ENCODE data around the gene FMNL2.
A peak's percentile ranks its signal among the peaks of the same experiment; 100 is the strongest.

The FMNL2 gene

DNA sequence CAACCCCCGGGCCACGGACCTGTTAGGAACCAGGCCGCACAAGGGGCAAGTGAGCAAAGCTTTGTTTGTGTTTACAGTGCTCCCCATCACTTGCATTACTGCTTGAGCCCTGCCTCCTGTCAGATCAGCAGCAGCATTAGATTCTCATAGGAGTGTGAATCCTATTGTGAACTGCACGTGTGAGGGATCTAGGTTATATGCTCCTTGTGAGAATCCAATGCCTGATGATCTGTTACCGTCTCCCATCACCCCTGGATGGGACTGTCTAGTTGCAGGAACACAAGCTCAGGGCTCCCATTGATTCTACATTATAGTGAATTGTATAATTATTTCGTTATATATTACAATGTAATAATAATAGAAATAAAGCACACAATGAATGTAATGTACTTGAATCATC is 125.6 kb downstream of the FMNL2 start:
- no peak overlapping the region for H3K9ac ChIP-seq (ENCODE audit: low read length in 2 of 2)
- H3K27ac ChIP-seq (ENCODE audit: low read length): no peak overlapping the region
- H3K4me1 ChIP-seq (ENCODE audit: control insufficient read depth, insufficient read depth, low read length): peaks cover 6% of the 10 kb centered on the region
- no peaks in the 10 kb centered on the region for H3K36me3 ChIP-seq (ENCODE audit: control insufficient read depth in 2 of 2, insufficient read depth in 2 of 2, low read length in 2 of 2)
- H3K9me3 ChIP-seq (ENCODE audit: control insufficient read depth in 2 of 2, low read length in 2 of 2): no peaks in the 10 kb centered on the region
- H3K27me3 ChIP-seq (ENCODE audit: control insufficient read depth in 1 of 2, insufficient read depth in 2 of 2, low read length in 2 of 2): no peaks in the 10 kb centered on the region
- no peak overlapping the region for H3K4me3 ChIP-seq (ENCODE audit: low read length in 2 of 2)

DNA sequence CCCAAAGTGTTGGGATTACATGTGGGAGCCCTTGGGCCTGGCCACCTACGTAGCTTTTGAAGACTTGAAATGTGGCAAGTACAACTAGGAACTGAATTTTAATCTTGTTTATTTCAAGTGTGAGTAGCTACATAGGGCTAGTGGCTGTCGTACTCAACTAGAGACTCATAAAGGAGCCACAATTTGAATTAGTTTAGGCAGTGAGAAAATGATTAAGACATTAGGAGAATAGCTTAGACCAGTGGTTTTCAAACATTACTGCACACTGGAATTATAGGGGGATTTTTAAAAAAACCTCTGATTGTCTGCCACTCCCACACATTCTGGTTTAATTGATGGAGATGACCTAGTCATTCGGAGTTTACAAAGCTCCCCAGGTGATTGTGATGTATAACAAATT is 127.1 kb downstream of the FMNL2 start:
- Histone ChIP-seq H3K27ac (ENCODE audit: low read length) (no peak overlapping the region), H3K4me3 (ENCODE audit: low read length in 2 of 2) (no peak overlapping the region), H3K27me3 (ENCODE audit: control insufficient read depth in 1 of 2, insufficient read depth in 2 of 2, low read length in 2 of 2) (no peaks in the 10 kb centered on the region), H3K36me3 (ENCODE audit: control insufficient read depth in 2 of 2, insufficient read depth in 2 of 2, low read length in 2 of 2) (no peaks in the 10 kb centered on the region), H3K4me1 (ENCODE audit: control insufficient read depth, insufficient read depth, low read length) (peaks cover 9% of the 10 kb centered on the region), H3K9me3 (ENCODE audit: control insufficient read depth in 2 of 2, low read length in 2 of 2) (no peaks in the 10 kb centered on the region), H3K9ac (ENCODE audit: low read length in 2 of 2) (no peak overlapping the region)

GRCh38 chr2:152462779-152463178 is 127.8 kb downstream of the FMNL2 start:
- no peaks in the 10 kb centered on the region for H3K27me3 ChIP-seq (ENCODE audit: control insufficient read depth in 1 of 2, insufficient read depth in 2 of 2, low read length in 2 of 2)
- peaks cover 15% of the 10 kb centered on the region for H3K4me1 ChIP-seq (ENCODE audit: control insufficient read depth, insufficient read depth, low read length)
- H3K9me3 ChIP-seq (ENCODE audit: control insufficient read depth in 2 of 2, low read length in 2 of 2): no peaks in the 10 kb centered on the region
- no peak overlapping the region for H3K27ac ChIP-seq (ENCODE audit: low read length)
- no peaks in the 10 kb centered on the region for H3K36me3 ChIP-seq (ENCODE audit: control insufficient read depth in 2 of 2, insufficient read depth in 2 of 2, low read length in 2 of 2)
- no peak overlapping the region for H3K9ac ChIP-seq (ENCODE audit: low read length in 2 of 2)
- no peak overlapping the region for H3K4me3 ChIP-seq (ENCODE audit: low read length in 2 of 2)

DNA sequence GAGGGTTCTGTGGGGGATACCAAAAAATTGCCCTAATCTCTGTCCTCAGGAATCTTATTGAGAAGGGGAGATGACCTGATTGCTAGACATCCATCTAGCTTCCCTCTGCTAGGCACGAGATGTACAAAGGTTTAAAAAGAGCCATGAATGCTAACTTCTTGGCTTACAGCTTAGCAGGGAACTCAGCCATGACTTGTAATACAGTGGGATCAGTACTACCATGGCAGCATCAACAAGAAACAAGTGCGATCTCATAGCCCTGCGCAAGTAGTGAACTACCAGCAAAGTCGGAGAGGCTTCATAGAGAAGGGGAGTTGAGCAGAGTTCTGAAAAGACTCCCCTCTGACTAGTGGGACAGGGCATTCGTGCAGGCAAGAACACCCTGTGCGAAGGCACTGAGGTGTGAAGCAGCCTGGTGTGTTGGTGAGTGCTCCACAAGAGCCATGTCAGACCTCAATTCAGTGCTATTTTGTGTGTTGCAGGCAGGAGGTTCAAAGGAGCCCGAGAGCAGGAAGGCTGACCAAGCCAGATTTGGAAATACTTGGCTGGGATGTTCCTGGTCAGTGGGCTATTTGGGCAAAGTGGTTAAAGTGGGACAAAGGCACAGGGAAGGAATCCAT is 130.0 kb downstream of the FMNL2 start:
- no peak overlapping the region for H3K4me3 ChIP-seq (ENCODE audit: low read length in 2 of 2)

DNA sequence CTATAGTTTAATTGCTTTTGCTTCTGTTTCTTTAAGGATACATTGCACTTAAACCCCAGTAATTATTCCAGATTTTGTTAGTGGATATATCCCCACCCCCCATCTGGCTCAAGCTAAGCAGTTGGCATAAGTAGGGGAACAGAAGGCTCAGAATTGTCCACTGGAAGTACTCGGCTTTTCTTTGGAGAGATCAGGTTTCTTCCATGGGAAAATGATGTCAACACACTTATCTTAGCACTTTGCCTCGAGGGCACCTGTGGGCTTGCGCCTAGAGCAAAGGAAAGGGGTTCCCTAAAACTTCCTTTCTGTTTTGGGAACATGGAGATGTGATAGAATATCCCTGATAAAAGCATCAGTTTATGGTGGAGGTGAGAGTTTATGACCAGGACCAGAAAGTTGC is 130.6 kb downstream of the FMNL2 start:
- Histone ChIP-seq H3K27me3 (ENCODE audit: control insufficient read depth in 1 of 2, insufficient read depth in 2 of 2, low read length in 2 of 2) (no peaks in the 10 kb centered on the region), H3K9ac (ENCODE audit: low read length in 2 of 2) (no peak overlapping the region), H3K27ac (ENCODE audit: low read length) (no peak overlapping the region), H3K4me3 (ENCODE audit: low read length in 2 of 2) (no peak overlapping the region), H3K4me1 (ENCODE audit: control insufficient read depth, insufficient read depth, low read length) (peaks cover 18% of the 10 kb centered on the region), H3K9me3 (ENCODE audit: control insufficient read depth in 2 of 2, low read length in 2 of 2) (no peaks in the 10 kb centered on the region), H3K36me3 (ENCODE audit: control insufficient read depth in 2 of 2, insufficient read depth in 2 of 2, low read length in 2 of 2) (no peaks in the 10 kb centered on the region)

More for the DNA sequence above, 130.0 kb downstream of the FMNL2 start:
- Histone ChIP-seq H3K27me3 (ENCODE audit: control insufficient read depth in 1 of 2, insufficient read depth in 2 of 2, low read length in 2 of 2) (no peaks in the 10 kb centered on the region), H3K36me3 (ENCODE audit: control insufficient read depth in 2 of 2, insufficient read depth in 2 of 2, low read length in 2 of 2) (no peaks in the 10 kb centered on the region), H3K9ac (ENCODE audit: low read length in 2 of 2) (no peak overlapping the region), H3K27ac (ENCODE audit: low read length) (no peak overlapping the region), H3K4me1 (ENCODE audit: control insufficient read depth, insufficient read depth, low read length) (peaks cover 18% of the 10 kb centered on the region), H3K9me3 (ENCODE audit: control insufficient read depth in 2 of 2, low read length in 2 of 2) (no peaks in the 10 kb centered on the region)

- Histone ChIP-seq H3K4me3 (ENCODE audit: low read length in 2 of 2) (no peak overlapping the region), H3K4me1 (ENCODE audit: control insufficient read depth, insufficient read depth, low read length) (peaks cover 18% of the 10 kb centered on the region), H3K9ac (ENCODE audit: low read length in 2 of 2) (no peak overlapping the region), H3K27me3 (ENCODE audit: control insufficient read depth in 1 of 2, insufficient read depth in 2 of 2, low read length in 2 of 2) (no peaks in the 10 kb centered on the region), H3K36me3 (ENCODE audit: control insufficient read depth in 2 of 2, insufficient read depth in 2 of 2, low read length in 2 of 2) (no peaks in the 10 kb centered on the region), H3K9me3 (ENCODE audit: control insufficient read depth in 2 of 2, low read length in 2 of 2) (no peaks in the 10 kb centered on the region), H3K27ac (ENCODE audit: low read length) (no peak overlapping the region)
These were observed 131.1 kb downstream of the FMNL2 start for GRCh38 chr2:152466041-152466440.

DNA sequence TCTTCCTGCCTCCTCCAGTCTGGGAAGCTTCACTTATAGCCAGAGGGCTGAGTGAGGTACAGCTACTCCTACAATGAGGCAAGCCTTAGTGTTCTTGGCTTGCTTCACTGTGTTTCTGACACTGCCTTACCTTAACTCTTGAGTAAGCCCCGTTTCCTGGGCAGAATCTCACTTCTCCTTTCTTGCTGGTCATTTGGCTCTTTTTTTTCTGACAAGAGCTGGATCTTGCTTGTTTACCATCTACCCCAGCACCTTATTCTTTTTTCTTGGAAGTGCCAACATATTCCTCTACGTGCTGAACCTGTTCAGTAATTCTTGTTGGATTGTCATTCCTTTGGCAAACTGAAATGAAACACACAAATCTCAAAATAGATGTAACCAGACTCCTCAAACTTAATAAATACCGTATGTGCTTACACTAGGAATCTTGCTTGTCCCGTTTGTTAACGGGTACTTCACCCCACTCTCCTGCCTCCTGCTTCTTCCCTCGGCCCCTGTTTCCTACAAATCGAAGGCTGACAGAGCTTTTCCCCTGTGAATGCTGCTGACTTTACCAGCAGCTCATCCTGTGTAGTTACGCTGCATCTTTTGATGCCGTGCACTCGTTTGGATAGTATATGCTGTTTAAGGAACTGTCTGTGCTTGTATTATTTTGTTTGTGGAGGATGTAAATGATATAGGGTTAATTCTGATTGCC is 132.2 kb downstream of the FMNL2 start:
- H3K27me3 ChIP-seq (ENCODE audit: control insufficient read depth in 1 of 2, insufficient read depth in 2 of 2, low read length in 2 of 2): no peaks in the 10 kb centered on the region
- H3K4me1 ChIP-seq (ENCODE audit: control insufficient read depth, insufficient read depth, low read length): peaks cover 18% of the 10 kb centered on the region
- H3K36me3 ChIP-seq (ENCODE audit: control insufficient read depth in 2 of 2, insufficient read depth in 2 of 2, low read length in 2 of 2): no peaks in the 10 kb centered on the region
- no peak overlapping the region for H3K9ac ChIP-seq (ENCODE audit: low read length in 2 of 2)
- peak overlapping the region; percentile 37 for H3K27ac ChIP-seq (ENCODE audit: low read length)
- H3K9me3 ChIP-seq (ENCODE audit: control insufficient read depth in 2 of 2, low read length in 2 of 2): no peaks in the 10 kb centered on the region
- peak overlapping the region; percentile 54 for H3K4me3 ChIP-seq (ENCODE audit: low read length in 2 of 2)

DNA sequence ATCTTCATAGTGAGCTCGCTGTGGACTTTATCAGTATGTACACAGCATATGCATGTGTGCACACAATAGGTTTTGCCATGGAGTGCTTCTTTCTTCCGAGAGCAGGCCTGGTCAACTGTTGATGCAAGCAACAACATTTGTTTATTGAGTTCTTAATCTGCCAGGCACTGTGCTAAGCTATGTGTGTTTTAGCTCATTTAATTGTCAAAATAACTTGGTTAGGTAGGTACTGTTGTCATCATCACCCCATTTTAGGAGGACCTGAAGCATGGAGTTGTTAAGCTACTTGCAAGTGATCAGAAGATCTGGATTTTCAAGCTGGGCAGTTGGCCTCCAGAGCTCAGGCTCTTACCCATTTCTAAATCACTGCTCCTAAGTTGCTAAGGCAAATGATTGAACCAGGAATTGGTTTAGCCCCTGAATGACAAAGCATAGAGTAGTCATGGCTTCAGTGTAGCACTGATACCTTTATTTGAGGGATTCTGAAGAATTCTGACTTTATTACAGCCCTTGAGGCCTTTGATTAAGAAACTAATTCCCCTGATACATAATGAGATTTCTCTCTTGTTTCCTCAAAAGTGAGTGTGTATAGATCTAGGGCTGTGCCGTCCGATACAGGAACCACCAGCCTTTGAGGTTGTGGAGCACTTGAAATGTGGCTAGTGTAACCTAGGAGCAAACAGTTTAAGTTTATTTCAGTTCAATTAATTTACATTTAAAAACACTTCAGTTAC is 132.9 kb downstream of the FMNL2 start:
- peak overlapping the region; percentile 54 for H3K4me3 ChIP-seq (ENCODE audit: low read length in 2 of 2)
- no peaks in the 10 kb centered on the region for H3K27me3 ChIP-seq (ENCODE audit: control insufficient read depth in 1 of 2, insufficient read depth in 2 of 2, low read length in 2 of 2)
- no peak overlapping the region for H3K9ac ChIP-seq (ENCODE audit: low read length in 2 of 2)
- peak overlapping the region; percentile 37 for H3K27ac ChIP-seq (ENCODE audit: low read length)
- H3K4me1 ChIP-seq (ENCODE audit: control insufficient read depth, insufficient read depth, low read length): peaks cover 18% of the 10 kb centered on the region
- no peaks in the 10 kb centered on the region for H3K36me3 ChIP-seq (ENCODE audit: control insufficient read depth in 2 of 2, insufficient read depth in 2 of 2, low read length in 2 of 2)
- H3K9me3 ChIP-seq (ENCODE audit: control insufficient read depth in 2 of 2, low read length in 2 of 2): no peaks in the 10 kb centered on the region

DNA sequence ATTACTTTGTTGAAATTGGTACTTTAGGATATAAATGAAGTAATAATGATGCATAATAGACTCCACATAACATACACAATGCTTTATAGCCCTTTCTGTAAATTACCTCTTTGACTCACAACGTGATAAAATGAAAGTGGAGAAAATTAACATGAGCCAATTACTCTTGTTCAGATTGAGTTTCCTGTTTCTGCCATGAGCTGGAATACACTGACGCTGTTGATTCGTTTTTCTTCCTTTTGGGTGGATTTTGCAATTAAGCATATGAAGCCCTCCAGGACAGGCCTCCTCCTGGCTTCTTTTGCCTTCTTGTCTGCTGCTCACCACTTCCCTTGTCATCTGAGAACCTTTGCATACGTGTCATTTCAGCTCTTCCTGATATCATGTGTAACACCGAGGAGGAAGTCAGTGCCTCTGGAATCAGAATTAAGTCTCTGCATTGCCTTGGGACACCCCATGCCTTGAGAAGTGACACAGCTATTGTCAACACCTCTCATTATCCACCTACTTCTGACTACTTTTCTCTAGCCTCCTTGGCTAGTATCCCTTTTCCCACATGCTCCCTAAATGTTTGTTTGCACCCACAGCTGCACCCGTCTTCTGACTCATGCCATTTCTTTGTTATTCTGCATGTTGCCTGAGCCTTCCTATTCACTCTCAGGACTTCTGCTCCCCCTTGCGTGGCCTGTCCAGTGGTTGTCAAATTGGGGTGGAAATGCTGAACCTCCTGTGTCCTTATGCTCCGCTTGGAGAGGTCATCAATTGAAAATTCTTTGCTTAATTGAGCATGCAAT is 134.1 kb downstream of the FMNL2 start:
- H3K9ac ChIP-seq (ENCODE audit: low read length in 2 of 2): no peak overlapping the region
- H3K9me3 ChIP-seq (ENCODE audit: control insufficient read depth in 2 of 2, low read length in 2 of 2): no peaks in the 10 kb centered on the region
- H3K36me3 ChIP-seq (ENCODE audit: control insufficient read depth in 2 of 2, insufficient read depth in 2 of 2, low read length in 2 of 2): no peaks in the 10 kb centered on the region
- peak overlapping the region in 1 of 2 donors; percentile 52 for H3K4me3 ChIP-seq (ENCODE audit: low read length in 2 of 2)
- no peak overlapping the region for H3K27ac ChIP-seq (ENCODE audit: low read length)
- H3K4me1 ChIP-seq (ENCODE audit: control insufficient read depth, insufficient read depth, low read length): peaks cover 18% of the 10 kb centered on the region
- no peaks in the 10 kb centered on the region for H3K27me3 ChIP-seq (ENCODE audit: control insufficient read depth in 1 of 2, insufficient read depth in 2 of 2, low read length in 2 of 2)

All from stomach smooth muscle (tissue), 2 donors.